ENCODE data around the gene RNF208.

The RNF208 gene

GRCh38 chr9:137234758-137235423 is 12.9 kb upstream of the RNF208 start:
- Histone ChIP-seq H3K9me2 (replicated peaks; ENCODE audit: control insufficient read depth, low read length) (no peaks in the 10 kb centered on the region), H3K4me2 (ENCODE audit: low read length) (peak overlapping the region; percentile 66), H3K4me1 (ENCODE audit: control insufficient read depth, low read length) (peaks cover 52% of the 10 kb centered on the region), H4K20me1 (ENCODE audit: control insufficient read depth, insufficient read depth, low read depth, low read length) (no peaks in the 10 kb centered on the region), H3K4me3 (ENCODE audit: low read length) (peak overlapping the region; percentile 59; the same call in 1 of the 2 replicates), H3K27me3 (ENCODE audit: control insufficient read depth, low read length) (peaks cover 5% of the 10 kb centered on the region), H3F3A (ENCODE audit: control insufficient read depth, insufficient read depth) (no peaks in the 10 kb centered on the region), H3K79me2 (ENCODE audit: control insufficient read depth, low read length) (peaks cover 31% of the 10 kb centered on the region), H3K9me3 (ENCODE audit: control insufficient read depth, insufficient read depth, low read length) (no peaks in the 10 kb centered on the region), H3K36me3 (ENCODE audit: control insufficient read depth, low read length) (peaks cover 3% of the 10 kb centered on the region), H3K27ac (ENCODE audit: low read depth, low read length) (peak overlapping the region; percentile 3; the same call in 1 of the 2 replicates)
- TF ChIP-seq EZH2phosphoT487 (IDR thresholded peaks at IDR 0.05; ENCODE audit: borderline replicate concordance, low read length): no peak
- TF ChIP-seq, protein P1, sequence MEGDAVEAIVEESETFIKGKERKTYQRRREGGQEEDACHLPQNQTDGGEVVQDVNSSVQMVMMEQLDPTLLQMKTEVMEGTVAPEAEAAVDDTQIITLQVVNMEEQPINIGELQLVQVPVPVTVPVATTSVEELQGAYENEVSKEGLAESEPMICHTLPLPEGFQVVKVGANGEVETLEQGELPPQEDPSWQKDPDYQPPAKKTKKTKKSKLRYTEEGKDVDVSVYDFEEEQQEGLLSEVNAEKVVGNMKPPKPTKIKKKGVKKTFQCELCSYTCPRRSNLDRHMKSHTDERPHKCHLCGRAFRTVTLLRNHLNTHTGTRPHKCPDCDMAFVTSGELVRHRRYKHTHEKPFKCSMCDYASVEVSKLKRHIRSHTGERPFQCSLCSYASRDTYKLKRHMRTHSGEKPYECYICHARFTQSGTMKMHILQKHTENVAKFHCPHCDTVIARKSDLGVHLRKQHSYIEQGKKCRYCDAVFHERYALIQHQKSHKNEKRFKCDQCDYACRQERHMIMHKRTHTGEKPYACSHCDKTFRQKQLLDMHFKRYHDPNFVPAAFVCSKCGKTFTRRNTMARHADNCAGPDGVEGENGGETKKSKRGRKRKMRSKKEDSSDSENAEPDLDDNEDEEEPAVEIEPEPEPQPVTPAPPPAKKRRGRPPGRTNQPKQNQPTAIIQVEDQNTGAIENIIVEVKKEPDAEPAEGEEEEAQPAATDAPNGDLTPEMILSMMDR (IDR thresholded peaks at IDR 0.05; ENCODE audit: low read depth, low read length, poor library complexity, severe bottlenecking): no peak

GRCh38 chr9:137234055-137234697 is 12.1 kb upstream of the RNF208 start:
- Histone ChIP-seq H3K9me3 (ENCODE audit: control insufficient read depth, insufficient read depth, low read length) (no peaks in the 10 kb centered on the region), H3F3A (ENCODE audit: control insufficient read depth, insufficient read depth) (no peaks in the 10 kb centered on the region), H3K9me2 (replicated peaks; ENCODE audit: control insufficient read depth, low read length) (no peaks in the 10 kb centered on the region), H4K20me1 (ENCODE audit: control insufficient read depth, insufficient read depth, low read depth, low read length) (no peaks in the 10 kb centered on the region), H3K79me2 (ENCODE audit: control insufficient read depth, low read length) (peaks cover 23% of the 10 kb centered on the region), H3K36me3 (ENCODE audit: control insufficient read depth, low read length) (peaks cover 3% of the 10 kb centered on the region), H3K27ac (ENCODE audit: low read depth, low read length) (no peak overlapping the region), H3K4me2 (ENCODE audit: low read length) (peak overlapping the region; percentile 66), H3K4me3 (ENCODE audit: low read length) (no peak overlapping the region), H3K4me1 (ENCODE audit: control insufficient read depth, low read length) (peaks cover 52% of the 10 kb centered on the region), H3K27me3 (ENCODE audit: control insufficient read depth, low read length) (peaks cover 9% of the 10 kb centered on the region)
- TF ChIP-seq, protein P1 (IDR thresholded peaks at IDR 0.05; ENCODE audit: low read depth, low read length, poor library complexity, severe bottlenecking): no peak
- no peak for TF ChIP-seq EZH2phosphoT487 (IDR thresholded peaks at IDR 0.05; ENCODE audit: borderline replicate concordance, low read length)

DNA sequence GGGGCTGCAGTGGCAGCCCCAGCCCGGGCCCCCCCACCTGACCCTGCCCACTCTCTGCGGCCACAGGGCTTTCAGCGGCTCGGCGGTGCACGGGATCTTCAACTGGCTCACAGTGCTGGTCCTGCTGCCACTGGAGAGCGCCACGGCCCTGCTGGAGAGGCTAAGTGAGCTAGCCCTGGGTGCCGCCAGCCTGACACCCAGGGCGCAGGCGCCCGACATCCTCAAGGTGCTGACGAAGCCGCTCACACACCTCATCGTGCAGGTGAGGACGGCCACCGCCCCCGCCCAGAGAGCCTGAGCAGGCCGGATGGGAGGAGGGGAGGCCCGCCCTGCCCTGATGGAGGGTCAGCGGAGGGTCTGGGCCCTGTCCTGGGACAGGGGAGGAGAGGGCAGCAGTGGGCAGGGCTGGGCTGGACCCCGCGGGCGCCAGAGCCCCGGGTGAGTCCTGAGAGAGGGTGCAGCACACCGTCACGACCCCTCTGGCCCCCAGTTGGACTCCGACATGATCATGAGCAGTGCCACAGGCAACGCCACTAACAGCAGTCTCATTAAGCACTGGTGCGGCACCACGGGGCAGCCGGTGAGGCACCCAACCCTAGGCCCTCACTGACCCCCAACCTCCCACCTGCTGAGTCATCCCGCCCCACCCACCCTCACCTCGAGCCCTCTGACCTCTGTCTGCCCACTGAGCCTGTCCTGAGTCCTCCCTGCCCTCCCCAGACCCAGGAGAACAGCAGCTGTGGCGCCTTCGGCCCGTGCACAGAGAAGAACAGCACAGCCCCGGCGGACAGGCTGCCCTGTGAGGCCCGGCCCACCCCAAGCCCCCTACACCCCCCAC is 11.3 kb upstream of the RNF208 start:
- Histone ChIP-seq H3F3A (ENCODE audit: control insufficient read depth, insufficient read depth) (no peaks in the 10 kb centered on the region), H3K79me2 (ENCODE audit: control insufficient read depth, low read length) (peaks cover 15% of the 10 kb centered on the region), H3K27ac (ENCODE audit: low read depth, low read length) (no peak overlapping the region), H3K9me2 (replicated peaks; ENCODE audit: control insufficient read depth, low read length) (no peaks in the 10 kb centered on the region), H3K9me3 (ENCODE audit: control insufficient read depth, insufficient read depth, low read length) (no peaks in the 10 kb centered on the region), H3K4me2 (ENCODE audit: low read length) (no peak overlapping the region), H4K20me1 (ENCODE audit: control insufficient read depth, insufficient read depth, low read depth, low read length) (no peaks in the 10 kb centered on the region), H3K4me3 (ENCODE audit: low read length) (no peak overlapping the region), H3K4me1 (ENCODE audit: control insufficient read depth, low read length) (peaks cover 44% of the 10 kb centered on the region), H3K36me3 (ENCODE audit: control insufficient read depth, low read length) (no peaks in the 10 kb centered on the region), H3K27me3 (ENCODE audit: control insufficient read depth, low read length) (peaks cover 13% of the 10 kb centered on the region)
- no peak for TF ChIP-seq EZH2phosphoT487 (IDR thresholded peaks at IDR 0.05; ENCODE audit: borderline replicate concordance, low read length)
- TF ChIP-seq, protein P1 (IDR thresholded peaks at IDR 0.05; ENCODE audit: low read depth, low read length, poor library complexity, severe bottlenecking): no peak

Data from DOHH2 (cell line).